Left forelimb (tissue), 1 donor: ENCODE results near the gene CACNG4.

Experiments
- DNase-seq: peaks from one replicate; pipeline ENCODE4 v3.0.0-alpha.2; 2018; ENCODE audit warnings: low spot score

Gene CACNG4

DNA sequence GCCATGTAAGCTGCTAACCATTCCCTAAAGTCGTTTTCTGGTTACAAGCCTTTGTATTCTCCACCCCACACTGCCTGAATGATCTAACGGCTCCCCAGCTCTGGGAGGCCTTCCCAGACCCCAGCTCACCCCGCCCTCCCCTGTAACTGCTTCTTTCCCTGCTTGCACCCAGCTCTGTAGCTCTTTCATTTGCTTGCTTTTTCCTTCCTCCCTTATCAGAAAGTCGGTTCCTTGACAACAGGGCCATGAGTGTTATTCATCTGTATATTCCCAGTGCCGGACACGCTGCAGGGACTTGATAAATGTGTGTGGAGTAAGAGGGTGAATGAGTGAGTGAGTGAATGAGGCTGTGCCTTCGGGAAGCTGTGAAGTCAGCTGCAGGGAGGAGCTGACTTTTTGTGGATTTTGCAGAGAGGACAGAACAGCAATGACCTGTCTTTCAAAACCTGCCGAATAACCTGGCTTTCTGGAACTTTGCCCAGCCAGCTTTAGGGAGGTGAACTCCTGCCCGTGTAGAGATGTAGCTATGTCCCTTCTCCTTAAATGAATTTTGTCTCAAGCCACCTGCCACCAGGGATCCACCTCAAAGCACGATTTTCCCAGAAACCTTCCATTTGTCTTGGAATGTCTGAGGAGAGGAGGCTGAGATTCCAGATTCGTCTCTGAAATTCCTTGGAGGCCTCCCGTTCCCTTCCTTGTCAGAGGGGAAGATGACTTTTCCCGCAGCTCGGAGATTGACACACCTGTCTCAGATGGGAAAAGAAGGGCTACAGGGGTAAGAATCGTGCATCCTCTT, 20.0 kb upstream of the CACNG4 start:
- DNase-seq: no peak

DNA sequence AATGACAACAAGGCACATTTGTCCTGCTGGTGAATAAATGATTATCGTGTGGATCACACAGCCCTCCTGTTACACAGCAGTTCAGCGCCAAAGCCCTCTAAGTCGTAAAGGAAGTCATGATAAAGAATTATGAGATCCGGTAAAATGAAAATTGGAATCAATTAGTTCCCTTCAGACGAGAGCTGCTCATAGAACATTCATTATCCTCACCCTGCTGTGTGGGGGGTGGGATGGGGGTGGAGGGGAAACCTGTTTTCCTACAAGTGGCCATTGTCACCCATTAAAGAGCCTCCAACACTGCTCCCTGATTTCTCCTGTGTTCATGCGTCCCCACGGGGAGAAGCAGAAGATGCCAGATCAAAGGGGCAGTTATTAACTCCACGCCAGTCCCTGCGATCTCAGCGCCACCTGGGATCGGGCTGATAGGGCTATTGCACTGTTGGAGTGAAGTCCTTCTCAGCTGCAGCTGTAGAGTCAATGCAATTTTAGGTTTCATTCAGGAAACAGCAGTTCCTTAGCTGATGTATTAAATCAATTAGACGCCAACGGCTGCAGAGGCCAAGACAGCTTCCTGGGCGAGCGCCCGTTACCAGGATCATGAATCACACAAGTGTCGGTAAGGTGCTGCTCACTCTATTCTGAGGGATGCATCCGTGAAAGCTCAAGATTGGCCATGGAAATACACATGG, 19.2 kb upstream of the CACNG4 start:
- DNase-seq: no peak

- no peak for DNase-seq
These were observed 18.3 kb upstream of the CACNG4 start for GRCh38 chr17:66946251-66946650.

DNA sequence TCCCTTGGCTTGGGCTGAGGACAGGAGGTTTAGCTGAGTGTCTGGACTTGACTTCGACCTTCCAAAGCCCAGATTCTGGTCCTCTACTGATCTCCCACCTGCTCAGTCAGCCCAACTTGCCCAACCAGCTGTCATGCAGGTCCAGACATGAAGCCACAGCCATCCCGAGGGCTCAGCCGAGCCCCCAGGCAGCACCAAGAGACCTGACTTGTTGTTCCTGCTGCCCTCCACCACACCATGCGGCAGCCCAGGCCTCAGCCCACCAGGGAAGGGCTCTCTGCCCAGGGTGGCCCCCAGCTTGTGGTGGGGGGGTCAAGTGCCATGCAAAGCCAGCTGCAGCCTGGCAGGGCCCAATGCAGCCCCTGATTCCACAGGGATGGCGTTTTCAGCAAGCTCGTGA, 17.2 kb upstream of the CACNG4 start:
- DNase-seq: no peak

GRCh38 chr17:66948061-66948750, 16.3 kb upstream of the CACNG4 start:
- DNase-seq: no peak

DNA sequence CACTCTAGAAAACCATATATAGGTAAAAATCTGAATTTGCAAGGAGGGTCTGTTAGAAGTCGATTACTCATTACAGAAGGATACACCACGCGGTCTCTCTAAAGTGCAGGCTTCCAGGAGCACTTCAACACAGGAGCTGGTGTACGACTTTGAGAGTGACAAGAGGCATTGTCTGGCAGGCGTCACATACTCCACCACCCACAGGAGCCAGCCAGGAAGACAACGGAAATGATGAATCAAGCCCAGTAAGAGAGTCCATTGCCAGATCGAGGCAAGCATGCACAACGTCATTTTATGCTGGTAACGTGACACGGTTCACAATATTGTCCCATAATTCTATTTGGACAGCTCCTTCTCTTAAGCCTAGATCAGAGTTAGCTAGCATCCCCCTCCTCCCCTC, 15.0 kb upstream of the CACNG4 start:
- DNase-seq: no peak

GRCh38 chr17:66950325-66950724, 14.2 kb upstream of the CACNG4 start:
- DNase-seq: no peak

- DNase-seq: no peak
These were observed 13.5 kb upstream of the CACNG4 start for GRCh38 chr17:66950886-66951604.

DNA sequence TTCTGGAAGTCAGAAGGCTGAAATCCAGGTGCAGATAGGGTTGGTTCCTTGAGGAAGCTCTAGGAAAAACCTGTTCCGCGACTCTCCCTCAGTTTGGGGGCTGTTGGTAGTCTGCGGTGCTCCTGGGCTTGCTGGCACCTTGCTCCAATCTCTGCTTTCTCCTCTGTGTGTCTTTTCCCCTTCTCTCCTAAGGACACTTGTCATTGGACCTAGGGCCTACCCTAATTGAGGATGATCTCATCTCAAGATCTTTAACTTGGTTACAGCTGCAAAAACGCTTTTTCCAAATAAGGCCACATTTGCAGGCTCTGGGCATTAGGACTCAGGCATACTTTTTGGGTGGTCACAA, 12.9 kb upstream of the CACNG4 start:
- DNase-seq: no peak

DNA sequence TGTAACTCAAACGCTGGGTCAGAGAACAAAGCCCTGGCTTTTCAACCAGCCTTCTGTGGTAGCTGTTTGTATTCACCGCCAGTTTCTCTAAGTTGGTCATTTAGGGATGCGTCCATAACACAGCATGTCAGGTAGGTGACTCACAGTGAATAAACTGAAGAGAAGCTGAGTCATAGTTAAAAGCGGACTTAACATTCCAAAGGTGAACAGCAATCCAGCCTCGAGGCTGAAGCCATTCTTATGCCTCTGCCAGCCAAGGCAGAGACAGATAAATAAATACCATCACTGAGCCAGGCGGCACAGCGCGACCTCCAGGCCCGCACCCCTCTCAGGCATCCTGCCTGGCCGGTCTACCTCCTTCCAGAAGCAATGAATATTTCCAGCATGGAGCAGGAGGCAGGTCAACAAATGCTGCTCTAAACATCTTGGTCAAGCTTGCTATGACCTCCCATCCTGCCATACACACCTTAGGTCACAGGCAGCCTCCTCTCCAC, 12.4 kb upstream of the CACNG4 start:
- DNase-seq: no peak

DNA sequence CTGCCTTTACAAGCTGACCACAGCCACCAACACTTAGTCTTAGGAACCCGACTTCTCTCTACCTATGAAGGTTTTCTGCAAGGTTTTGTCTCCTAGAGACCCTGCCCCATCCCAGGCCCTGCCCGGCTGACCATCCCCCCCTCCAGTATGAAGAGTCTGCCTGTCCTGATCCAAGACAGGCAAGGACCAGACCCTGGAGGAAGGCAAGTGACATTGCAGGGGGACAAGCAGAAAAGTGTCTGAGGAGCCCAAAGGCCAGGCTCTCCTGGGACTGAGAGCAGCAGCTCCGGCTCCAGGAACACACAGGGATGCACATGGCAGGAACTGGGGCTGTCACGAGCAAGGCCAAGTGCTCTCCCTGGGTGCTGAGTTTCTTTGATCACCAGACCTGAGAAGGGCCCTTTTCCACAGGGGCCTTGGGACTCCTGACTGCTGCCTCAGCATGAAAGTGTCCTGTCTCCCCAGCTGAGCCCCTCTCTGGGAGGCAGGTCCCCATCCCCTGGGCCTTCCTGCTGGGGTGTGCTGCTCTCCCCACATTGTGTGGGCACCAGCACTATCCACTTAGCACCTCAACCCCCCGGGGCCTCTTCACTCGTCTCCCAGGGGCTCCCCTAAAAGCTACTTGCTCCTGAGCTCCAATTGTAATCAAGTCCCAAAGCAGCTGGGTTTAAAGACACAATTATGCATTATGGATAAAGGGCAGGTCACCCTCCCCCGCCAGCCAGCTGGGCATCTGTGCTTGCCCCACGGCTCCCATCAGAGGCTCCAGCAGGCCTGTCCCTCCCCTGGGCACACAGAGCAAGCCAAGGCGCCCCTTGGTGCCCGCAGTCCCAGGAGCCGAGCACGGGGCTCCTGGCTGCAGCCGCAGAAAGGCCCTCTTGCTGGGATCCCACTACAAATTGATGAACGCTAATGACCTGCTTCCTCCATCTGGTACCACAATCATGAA, 11.6 kb upstream of the CACNG4 start:
- no peak for DNase-seq

- no peak for DNase-seq
These were observed 10.9 kb upstream of the CACNG4 start for GRCh38 chr17:66953630-66954020.

DNA sequence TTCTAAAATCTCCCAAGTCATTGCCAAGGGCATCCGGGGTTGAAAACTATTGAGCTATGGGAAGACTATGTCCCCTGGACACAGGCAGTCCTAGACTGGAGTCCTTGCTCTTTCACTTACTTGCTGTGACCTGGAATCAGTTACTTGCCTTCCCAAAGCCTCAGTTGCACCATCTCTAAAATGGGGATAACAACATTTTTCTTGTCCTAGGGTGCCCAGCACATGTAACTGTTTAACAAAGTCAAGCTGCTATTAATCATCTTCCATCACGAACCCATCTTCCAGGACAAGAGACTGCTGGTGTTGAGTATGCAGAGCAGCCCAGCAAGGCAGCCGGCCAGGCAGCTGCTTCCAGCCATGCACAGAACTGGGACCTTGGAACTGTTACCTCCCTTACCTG, 9.9 kb upstream of the CACNG4 start:
- DNase-seq: no peak

- no peak for DNase-seq
These were observed 8.7 kb upstream of the CACNG4 start for GRCh38 chr17:66955821-66956220.

- DNase-seq: no peak
These were observed 7.6 kb upstream of the CACNG4 start for GRCh38 chr17:66956941-66957340.

DNA sequence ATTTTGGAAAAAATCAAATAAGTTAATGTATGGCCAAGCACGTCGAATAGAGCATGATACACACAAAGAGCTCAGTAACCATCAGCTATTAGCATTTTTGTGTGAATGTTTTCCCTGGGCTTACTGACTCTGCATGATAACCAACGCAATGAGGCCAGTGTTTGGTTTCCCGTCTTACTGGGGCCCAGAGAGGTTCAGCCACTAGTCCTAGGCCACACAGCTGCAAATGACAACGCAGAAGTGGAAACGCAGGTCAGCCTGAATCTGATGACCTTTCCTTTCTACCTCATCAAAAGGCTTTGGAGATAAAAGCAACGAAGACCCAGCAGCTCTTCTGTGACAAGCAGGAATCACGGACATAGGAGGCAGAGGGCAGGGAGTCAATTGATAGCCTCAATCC, 7.2 kb upstream of the CACNG4 start:
- no peak for DNase-seq

DNA sequence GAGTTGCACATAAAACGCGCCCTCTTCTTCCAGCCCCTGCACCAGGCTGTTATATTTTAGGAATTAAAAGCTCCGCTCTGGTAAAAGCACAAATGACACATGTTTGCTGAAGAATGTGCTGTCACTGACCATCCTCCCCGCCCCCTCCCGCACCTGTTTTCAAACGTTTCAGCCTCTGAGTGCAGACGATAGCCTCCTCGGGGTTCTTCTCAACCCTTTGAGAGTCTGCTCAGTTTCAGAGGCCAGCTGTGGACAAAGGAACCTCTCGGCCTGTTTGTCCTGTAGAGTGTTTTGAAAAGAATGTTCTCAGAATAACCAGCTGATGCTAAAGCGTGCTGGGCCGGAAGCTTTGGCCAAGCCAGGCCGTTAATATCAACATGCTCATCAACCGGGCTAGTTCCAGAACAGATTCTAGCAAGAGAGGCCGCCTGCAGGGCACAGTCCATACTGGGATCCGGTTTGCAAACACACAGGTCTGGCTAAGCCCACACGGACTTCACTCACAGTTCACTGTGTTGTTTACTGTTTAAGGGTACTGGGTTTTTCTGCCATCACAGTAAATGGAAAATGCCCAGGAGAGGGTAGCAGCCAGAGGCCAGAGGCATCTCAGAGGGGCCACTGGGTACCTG, 6.4 kb upstream of the CACNG4 start:
- DNase-seq: no peak

DNA sequence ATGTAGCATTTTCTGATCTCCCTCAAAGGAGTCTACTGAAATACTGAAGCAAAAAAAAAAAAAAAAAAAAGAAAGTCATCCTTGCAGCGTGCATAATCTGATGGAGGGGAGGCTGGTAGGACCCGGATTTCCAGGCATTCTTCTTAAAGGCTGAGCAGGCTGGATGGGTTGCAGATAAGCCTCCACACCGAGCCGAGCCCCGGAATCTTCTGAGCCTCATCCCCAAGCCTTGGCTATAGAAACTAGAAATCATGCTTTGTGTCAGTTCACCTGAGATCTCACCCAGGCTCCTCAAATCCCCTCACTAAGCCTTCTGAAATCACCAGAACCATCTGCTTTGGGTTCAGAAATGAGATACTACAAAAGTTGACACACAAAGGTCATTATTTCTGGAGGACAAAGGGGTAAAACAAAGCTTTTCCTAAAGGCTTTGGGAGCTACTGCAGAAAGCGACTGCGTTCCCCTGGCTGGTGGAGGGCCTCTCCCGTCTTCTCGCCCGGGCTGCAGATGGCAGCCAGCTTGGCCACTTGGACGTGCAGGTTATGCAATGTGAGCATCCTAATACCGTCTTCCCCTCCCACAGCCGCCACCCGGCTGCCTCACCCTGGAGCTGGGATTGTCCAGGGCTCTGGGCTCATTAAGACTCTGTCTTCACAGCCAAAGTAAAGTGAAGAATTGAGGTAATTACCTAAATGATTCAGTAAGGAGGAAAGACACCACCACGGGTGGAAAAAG, 4.7 kb upstream of the CACNG4 start:
- DNase-seq: no peak

DNA sequence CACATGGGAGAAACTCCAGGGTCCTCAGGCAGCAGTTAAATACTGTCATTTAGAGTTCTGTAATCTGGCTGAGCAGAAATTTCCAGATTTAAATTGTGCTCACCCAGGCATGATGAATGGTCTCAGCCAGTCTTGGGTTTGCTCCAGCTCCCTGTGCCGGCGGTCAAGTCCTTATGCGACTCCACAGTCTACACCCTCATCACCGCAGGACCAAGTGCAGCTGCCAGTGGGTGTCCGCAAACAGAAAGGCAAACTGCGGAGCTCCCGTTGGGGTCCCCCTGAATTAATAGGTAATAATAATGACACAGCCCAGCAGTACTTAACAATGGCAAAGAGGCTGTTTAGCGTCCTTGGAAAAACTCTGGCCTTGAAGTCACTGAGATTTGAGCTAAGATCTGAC, 3.9 kb upstream of the CACNG4 start:
- no peak for DNase-seq

DNA sequence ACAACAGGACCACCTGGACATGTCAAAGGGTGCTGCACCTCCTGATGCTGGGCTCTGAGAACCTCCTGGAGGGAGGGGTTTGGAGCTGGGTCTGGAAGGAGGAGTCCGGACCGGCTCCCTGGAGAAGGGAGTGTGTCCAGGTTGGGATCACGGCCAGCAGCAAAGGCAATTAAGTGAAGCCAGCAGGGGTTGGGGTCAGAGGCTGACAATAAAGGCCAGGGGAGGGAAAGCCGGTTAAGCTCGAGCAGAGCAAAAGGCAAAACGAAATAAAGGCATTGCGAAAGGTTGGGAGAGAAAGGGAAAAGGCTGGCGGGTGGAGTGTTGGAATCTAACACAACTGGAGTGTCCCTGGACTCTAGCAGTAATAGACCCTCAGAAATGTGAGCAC, 992 bp upstream of the CACNG4 start:
- no peak for DNase-seq
